ENCODE data around the gene PPP1R12C.
A peak's percentile ranks its signal among the peaks of the same experiment; 100 is the strongest.

Gene PPP1R12C

GRCh38 chr19:55088543-55089341 lies 28.7 kb downstream of the PPP1R12C start:
- peak; percentile 90 to 96 for DNase-seq

DNA sequence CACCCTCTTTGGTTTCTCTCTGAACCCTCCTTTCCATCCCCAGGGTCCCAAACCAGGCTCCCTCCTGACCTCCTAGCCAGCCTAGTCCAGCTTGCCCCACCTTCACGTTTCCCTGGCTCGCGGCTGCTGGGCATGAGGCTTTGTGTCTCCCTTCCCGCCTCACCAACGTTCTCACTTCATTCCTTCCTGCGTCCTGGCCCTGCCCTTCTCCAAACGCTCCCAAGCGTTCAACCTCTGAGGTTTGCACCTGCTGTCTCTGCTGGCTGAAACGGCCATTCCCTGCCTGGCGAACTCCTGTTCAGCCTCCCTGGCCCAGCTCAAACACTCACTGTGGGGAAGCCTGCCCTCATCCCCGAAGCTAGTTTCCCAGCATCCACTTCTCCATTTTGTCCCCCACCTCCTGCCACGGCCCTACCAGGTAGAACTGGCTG lies 29.4 kb downstream of the PPP1R12C start:
- no peak for DNase-seq

GRCh38 chr19:55087542-55087901 lies 29.9 kb downstream of the PPP1R12C start:
- no peak for DNase-seq

DNA sequence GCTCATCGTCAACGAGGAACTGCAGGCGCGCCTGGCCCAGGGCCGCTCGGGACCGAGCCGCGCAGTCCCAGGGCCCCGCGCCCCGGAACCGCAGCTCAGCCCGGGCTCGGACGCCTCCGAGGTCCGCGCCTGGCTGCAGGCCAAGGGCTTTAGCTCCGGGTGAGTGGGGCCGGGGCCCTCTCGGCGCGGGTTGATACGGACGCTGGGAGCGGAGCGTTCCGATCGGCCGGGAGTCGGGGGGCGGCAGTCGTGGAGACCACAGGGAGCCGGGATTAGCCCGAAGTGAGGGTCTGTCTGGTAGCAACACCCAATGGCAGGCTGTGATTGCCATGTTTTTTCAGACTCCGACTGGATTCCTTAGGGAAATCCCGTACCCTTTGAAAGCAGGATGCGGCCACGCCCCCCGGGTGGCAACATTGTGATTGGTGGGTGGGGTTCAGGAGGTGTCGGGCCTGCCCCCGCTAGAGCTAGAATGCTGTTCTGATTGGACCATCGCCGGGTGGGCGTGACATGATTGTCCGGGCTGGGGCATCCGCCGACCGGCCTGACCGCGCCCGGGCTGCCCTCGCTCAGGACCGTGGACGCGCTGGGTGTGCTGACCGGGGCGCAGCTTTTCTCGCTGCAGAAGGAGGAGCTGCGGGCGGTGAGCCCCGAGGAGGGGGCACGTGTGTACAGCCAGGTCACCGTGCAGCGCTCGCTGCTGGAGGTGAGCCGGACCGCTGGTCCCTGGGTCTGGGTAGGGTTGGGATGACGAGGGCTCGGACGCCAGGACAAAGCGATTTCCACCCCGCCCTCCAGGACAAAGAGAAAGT lies 30.5 kb downstream of the PPP1R12C start:
- DNase-seq: peak; percentile 58 to 65

DNA sequence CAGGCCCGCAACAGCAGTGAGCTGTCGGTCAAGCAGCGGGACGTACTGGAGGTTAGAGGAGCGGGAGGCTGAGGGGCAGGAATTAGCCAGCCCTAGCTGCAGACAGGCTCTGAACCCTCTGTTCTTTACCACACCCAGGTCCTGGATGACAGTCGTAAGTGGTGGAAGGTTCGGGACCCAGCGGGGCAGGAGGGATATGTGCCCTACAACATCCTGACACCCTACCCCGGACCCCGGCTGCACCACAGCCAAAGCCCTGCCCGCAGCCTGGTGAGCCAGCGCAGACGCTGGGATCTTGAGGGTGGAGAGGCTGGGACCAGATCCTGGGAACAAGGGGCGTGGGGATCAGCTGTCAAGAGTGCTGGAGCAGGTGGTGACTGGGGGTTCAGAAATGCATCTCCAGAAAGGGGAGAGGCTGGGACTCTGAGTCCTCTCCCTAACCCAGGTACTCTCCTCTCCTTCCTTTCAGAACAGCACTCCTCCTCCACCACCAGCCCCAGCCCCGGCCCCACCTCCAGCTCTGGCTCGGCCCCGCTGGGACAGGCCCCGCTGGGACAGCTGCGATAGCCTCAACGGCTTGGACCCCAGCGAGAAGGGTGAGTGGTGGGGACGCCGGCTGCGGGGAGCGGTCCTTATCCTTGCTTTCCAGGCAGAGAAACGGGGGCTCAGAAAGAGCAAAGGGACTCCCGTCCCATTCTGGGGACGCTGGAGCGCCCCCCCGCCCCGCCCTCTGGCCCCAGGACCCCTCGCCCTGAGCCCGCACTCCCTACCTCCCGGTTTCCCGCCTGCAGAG lies 31.3 kb downstream of the PPP1R12C start:
- DNase-seq: no peak

DNA sequence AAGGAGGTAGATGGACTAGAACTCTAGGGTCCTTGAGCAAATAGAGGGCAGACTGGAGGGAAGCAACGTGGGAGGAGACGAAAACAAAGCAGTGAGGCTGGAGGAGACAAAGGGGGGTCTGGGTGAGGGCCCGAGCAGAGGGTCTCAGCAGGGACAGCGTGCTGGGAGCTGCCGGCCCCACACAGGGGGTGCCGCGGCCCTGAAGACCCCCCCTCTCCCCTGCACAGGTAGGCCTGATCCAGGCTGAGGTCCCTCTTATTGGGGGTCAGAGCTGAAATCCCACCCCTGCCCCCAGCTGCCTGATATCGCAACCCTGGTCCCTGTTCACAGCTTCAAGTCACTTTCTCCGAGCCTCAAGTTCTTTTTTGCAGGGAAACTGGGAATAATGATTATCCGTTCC lies 33.0 kb downstream of the PPP1R12C start:
- DNase-seq: no peak

GRCh38 chr19:55083004-55083850 lies 34.2 kb downstream of the PPP1R12C start:
- no peak for DNase-seq

DNA sequence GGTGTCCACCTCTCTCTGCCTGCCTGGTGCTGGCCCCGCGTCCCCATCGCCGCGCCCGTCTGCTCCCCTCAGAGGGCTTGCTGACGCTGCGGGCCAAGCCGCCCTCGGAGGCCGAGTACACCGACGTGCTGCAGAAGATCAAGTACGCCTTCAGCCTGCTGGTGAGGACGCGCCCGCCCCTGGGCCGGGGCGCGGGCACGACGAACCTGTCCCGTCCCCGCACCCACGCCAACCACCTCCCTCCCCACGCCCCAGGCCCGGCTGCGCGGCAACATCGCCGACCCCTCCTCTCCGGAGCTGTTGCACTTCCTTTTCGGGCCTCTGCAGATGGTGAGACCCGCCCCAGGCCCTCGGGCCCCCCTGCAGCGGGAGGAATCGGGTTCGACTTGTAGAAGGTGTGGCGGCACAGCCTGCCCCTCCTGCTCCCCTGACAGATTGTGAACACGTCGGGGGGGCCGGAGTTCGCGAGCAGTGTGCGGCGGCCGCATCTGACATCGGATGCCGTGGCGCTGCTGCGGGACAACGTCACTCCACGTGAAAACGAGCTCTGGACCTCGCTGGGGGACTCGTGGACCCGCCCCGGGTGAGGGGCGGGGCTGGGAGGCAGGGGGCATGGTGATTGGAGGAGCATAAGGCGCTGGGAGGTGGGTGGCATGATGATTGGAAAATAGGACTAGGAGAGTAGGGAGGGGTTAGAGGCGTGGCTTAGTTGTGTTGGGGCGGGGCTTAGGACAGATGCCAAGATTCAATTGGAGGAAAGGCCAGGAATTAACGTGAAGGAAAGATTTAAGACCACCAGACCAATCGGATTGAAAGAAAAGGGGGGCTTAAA lies 35.2 kb downstream of the PPP1R12C start:
- DNase-seq: peak; percentile 71 to 76

DNA sequence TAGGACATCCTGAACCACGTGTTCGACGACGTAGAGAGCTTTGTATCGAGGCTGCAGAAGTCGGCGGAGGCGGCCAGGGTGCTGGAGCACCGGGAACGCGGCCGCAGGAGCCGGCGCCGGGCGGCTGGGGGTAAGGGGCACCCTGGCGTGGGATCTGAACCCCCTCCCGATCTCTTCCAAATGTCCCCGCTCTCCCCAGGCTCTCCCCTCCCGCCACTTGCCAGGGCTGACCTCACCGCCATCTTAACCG lies 35.7 kb downstream of the PPP1R12C start:
- DNase-seq: no peak

DNA sequence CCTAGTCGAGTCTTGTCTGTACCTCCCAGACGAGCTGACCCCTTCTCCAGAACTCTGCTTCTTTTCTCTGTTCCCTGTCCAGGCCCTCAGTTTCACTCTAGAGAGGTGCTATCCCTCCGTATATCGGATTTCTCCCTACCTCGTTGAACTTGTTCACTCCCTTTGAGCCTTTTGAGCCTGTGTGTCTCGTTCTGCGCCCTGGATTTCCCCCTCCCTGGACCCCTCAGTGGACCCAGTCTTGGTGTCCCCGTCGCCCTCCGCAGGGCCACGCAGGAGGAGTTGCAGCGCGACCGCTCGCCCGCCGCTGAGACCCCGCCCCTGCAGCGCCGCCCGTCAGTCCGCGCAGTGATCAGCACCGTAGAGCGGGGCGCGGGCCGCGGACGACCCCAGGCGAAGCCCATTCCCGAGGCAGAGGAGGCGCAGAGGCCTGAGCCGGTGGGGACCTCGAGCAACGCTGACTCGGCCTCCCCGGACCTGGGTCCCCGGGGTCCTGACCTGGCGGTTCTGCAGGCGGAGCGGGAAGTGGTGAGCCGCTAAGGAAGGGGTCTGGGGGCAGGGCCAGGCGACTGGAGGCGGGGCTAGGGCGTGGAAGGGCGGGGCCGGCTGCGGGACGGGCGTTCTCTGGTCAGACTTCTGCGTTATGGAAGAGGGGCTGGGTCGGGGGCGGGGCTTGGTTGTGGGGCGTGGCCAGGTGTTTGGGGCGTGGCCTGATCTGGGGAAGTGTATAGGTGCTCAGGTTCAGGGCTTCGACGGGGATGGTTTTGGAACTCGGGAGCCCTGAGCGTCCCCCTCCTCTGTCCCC lies 36.3 kb downstream of the PPP1R12C start:
- peak; percentile 96 to 97 for DNase-seq

- DNase-seq: peak; percentile 81 to 84
Observed at GRCh38 chr19:55080121-55080967, 37.1 kb downstream of the PPP1R12C start.

GRCh38 chr19:55079400-55080038 lies 37.9 kb downstream of the PPP1R12C start:
- no peak for DNase-seq

GRCh38 chr19:55078996-55079395 lies 38.4 kb downstream of the PPP1R12C start:
- DNase-seq: no peak

- no peak for DNase-seq
Observed at GRCh38 chr19:55077106-55077505, 40.3 kb downstream of the PPP1R12C start.

DNA sequence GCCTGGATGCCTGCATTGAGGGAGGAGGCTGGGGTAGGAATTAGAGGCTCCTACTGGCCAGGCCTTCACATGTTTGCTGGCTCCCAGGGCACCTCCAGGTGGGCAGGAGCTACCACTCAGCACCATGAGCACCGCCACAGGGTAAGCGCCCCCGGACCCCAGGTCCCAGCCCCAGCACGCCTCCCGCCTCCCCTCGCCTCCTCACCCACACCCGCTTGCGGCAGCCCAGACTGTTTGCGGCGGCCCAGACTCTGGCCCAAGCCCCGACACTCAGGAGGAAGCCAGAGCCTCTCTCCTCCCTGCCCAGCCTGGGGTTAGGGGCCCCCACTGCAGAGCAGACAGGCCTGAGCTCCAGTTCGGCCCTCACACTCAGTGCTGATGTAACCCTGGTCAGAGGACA lies 41.1 kb downstream of the PPP1R12C start:
- no peak for DNase-seq

DNA sequence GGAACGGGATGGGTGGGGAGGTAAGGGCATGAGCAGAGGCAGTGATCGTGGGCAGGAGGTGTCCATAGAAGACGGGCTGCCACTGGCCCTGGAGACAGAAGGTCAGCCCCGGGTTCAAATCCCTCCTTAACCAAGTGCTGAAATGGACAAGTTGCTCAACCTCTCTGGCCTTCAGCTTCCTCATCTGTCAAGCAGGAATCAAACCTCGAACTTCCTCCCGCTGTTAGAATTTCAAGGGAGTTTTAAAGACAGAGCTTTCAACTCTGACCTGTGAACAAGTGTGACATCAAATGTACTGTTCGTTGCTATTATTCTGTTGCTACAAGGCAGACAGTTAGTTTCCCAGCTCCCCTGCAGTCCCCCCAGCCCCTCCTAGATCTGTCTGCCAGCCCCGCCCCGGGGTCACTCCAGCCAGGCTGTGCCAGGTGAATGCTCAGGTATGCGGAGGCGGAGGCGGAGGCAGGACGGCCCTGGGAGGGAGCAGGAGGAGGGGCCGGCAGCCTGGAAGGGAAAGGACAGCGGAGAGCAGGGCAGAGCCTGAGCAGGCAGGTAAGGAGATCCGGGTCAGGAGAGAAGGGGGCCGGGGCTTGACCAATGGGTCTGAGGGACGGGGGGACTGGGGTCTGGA lies 42.0 kb downstream of the PPP1R12C start, which contains the start of gene EPS8L1:
Gene EPS8L1, plus strand, starts transcription at position 499 of the 628 bp plus-strand sequence. CDS start 576 bp downstream, outside the sequence.
- DNase-seq: no peak

DNA sequence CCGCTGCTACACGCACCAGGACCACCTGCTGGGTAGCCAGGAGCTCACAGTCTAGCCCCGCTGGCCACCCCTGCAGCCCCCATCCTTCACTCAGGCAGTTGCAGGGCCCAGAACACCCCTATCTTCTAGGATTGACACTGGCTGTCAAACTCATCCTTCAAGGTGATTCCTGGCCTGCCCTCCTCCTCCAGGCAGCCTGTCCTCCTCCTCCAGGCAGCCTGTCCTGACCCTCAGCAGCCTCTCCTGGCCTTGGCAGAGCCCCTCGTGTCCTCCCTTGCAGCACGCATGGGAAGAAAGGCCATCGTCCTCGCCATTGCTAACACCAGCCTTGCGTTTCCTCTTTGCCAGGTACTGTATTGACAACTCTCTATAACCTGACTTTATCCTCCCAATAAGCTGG lies 45.5 kb downstream of the PPP1R12C start:
- DNase-seq: no peak

GRCh38 chr19:55071129-55071502 lies 46.3 kb downstream of the PPP1R12C start:
- DNase-seq: peak in 1 of 2 experiments; percentile 44

Measured in activated T-cell treated with anti-CD3 and anti-CD28 coated beads, Interleukin-2, amount 50 U/mL, for 48 hours (primary cell).